ENCODE measurements around the gene MMP20.

- TF ChIP-seq CTCF (IDR thresholded peaks at IDR 0.05) (no peak), POLR2A (IDR thresholded peaks at IDR 0.05) (no peak)
Observed at GRCh38 chr11:102626676-102627075, 1.5 kb upstream of the MMP20 start.
